GM10266 (cell line): ENCODE results near the gene MTOR.
"Not testable (repeated sequence)": the region's sequence is repeated elsewhere in the genome, so short reads cannot be mapped to it uniquely, and the experiment has no call there.

Source experiments
- DNase-seq: peaks from one replicate; pipeline ENCODE4 v3.0.0; 2012; ENCODE audit errors: extremely low spot score
- TF ChIP-seq, protein P1 (sequence below): IDR thresholded peaks from 2 replicates; pipeline ENCODE4 v1.5.1; 2012; ENCODE audit warnings: mild to moderate bottlenecking, low read depth; ENCODE audit not compliant: control insufficient read depth, insufficient read depth; ENCODE audit errors: missing control alignments

The MTOR gene

DNA sequence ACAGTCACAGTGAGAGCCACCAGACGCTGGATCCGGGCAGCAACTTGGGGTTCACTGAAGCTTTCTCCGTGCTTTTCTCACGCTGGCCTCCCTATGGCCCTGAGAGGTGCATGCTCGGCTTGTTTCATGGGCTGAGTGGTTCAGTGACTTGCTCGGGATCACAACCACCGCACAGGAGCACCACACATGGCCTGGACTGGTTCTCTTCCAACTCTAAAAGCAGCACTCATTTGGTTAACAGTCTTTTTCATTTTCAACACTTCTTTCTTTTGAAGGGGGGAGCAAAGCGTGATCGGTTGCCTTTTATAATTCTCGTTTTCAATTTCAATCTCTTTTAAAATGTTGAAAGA lies 36.8 kb upstream of the MTOR start:
- DNase-seq, result no peak
- TF ChIP-seq, protein P1, sequence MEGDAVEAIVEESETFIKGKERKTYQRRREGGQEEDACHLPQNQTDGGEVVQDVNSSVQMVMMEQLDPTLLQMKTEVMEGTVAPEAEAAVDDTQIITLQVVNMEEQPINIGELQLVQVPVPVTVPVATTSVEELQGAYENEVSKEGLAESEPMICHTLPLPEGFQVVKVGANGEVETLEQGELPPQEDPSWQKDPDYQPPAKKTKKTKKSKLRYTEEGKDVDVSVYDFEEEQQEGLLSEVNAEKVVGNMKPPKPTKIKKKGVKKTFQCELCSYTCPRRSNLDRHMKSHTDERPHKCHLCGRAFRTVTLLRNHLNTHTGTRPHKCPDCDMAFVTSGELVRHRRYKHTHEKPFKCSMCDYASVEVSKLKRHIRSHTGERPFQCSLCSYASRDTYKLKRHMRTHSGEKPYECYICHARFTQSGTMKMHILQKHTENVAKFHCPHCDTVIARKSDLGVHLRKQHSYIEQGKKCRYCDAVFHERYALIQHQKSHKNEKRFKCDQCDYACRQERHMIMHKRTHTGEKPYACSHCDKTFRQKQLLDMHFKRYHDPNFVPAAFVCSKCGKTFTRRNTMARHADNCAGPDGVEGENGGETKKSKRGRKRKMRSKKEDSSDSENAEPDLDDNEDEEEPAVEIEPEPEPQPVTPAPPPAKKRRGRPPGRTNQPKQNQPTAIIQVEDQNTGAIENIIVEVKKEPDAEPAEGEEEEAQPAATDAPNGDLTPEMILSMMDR, result no peak

DNA sequence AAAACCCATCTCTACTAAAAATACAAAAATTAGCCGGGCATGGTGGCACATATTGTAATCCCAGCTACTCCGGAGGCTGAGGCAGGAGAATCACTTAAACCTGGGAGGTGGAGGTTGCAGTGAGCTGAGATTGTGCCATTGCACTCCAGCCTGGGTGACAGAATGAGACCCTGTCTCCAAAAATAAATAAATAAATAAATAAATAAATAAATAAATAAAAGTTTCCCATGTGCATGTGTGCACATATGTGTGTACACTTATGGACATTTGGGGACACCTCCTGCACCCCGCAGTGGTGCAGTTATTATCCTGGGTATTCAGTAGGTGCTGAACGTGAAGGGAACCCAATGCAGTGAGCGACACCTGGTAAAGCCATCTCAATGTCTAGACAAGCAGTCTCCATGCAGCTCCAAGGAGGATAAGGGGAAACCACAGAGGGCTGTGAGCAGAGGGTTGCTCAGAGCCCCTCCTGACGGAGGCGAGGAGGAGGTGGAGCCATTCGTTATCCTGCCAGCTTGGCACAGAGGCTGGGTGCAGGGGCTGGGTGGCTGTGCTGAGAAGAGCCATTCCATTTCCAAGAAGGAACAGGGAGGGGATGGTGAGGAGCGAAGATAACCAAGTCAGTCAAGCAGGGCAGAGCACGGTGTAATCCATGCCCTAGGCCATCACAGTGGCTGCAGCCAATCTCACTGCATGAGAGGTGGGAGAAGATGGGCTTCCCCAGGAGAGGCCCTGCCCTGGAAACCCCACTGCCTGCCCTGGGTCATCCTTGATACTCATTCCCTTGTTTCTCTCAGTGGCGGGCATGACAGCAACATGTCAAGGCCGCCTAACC lies 36.3 kb upstream of the MTOR start:
- TF ChIP-seq, protein P1, result no peak
- DNase-seq, result no peak

DNA sequence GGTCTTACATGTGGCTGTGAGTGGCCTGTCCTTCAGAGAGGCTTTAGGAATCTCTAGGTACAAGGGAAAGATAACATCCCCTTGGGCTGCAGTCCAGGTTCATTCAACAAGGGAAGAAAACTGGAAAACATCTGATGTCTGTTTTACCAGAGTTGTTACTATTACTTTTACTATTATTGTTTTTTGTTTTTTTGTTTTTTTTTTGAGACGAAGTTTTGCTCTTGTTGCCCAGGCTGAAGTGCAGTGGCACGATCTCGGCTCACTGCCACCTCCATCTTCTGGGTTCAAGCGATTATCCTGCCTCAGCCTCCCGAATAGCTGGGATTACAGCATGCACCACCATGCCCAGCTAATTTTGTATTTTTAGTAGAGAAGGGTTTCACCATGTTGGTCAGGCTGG lies 35.4 kb upstream of the MTOR start:
- DNase-seq, result not testable (repeated sequence)

DNA sequence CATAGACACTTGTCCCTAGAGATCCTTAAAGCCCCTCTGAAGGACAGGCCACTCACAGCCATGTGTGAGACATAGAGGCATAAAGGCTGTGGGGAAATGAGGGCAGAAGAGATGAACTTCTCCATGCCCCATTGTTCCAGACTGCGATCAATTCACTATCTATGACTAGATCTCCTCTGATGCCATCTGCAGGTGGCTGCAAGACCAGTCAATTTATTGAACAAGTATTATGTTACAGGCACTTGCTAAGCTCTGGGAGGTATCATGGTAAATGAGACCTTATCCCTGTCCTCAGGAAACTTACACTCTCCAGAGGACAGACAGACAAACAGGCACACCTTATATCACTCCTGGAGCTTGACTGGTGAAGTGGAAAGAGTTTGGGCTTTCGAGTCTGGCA lies 33.6 kb upstream of the MTOR start:
- DNase-seq, result no peak
- TF ChIP-seq, protein P1, result no peak

DNA sequence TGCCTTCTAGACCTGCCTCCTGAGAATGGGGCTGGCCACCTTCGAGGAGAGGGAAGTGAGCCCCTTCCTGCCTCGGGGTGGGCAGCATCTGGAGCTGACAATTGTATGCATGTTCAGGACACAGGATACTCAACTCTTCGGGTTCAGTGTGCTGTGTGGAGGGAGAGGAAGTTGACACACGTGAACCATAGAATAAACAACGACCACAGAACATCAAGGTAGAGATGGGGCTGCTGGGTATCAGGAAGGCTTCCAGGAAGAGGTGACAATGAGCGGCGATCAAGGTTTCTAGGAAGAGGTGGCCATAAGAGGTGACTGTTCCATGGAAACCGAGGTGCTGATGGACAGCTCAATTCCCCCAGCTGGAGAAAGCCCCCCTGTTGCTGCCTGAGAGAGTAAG lies 32.6 kb upstream of the MTOR start:
- TF ChIP-seq, protein P1, result no peak
- DNase-seq, result no peak

DNA sequence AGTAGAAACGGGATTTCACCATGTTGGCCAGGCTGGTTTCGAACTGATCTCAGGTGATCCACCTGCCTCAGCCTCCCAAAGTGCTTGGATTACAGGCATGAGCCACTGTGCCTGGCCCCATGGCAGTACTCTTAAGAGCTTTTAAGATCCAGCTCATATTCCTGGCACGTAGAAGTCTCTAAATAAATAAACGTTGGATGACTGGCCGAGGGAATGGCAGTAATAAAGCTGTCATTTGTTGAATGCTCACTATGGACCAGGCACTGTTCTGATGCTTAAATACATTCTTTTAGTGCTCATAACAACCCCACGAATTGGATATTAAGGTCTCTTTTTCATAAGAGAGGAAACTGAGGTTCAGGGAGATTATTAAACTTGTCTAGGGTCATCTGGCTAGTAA lies 31.5 kb upstream of the MTOR start:
- TF ChIP-seq, protein P1, result no peak
- no peak for DNase-seq

DNA sequence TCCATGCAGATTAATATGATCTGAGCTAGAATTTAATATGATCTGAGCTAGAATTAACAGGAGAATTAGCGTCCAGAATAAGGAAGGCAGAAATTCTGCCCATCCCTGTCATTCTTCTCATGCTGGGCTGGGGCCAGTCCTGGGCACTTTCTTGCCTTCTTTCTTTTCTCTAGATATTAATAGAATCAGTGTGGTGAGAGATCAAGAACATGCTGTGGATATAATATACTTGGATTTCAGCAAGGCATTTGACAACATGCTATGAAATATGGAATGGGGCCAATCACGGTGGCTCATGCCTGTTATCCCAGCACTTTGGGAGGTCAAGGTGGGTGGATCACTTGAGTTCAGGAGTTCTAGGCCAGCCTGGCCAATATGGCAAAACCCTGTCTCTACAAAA lies 28.7 kb upstream of the MTOR start:
- no peak for DNase-seq
- TF ChIP-seq, protein P1, result no peak

DNA sequence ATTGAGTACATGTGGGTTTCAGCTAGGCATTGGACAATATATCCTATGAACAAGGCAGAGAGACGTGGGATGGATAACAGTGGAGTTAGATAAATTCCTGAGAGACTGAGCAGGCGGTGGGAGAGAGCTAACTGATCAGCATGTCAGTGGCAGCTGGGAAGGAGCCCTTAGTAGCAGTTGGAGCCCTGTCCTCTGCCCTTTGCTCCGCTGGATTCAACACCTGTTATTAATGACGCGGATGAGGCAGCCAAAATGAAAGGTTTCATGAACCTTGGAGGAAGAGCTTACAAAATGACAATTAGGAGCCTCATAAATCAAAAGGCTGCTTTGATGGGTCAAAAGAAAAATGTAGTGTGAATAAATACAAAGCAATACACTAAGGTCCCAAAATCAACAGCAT lies 26.7 kb upstream of the MTOR start:
- DNase-seq, result no peak
- TF ChIP-seq, protein P1, result no peak
